MM.1S (cell line): ENCODE measurements around the gene ARPC1A.

Source experiments
- DNase-seq: peaks from one replicate; pipeline ENCODE4 v3.0.0-alpha.2; 2015
- H2AFZ ChIP-seq: fragments of 300-600 bp; sonication (generic); 2 replicates; pipeline ENCODE4 v1.6.0; 2016; ENCODE audit warnings: antibody characterized with exemption, low read length
- H3F3A ChIP-seq: fragments of 300-600 bp; sonication (generic); 2 replicates; pipeline ENCODE4 v1.6.1; 2016; ENCODE audit warnings: mild to moderate bottlenecking, antibody characterized with exemption, low read length, moderate library complexity, mixed read lengths; ENCODE audit not compliant: insufficient read depth
- H3K27ac ChIP-seq: fragments of 300-600 bp; sonication (generic); 2 replicates; pipeline ENCODE4 v1.5.1; 2016; ENCODE audit warnings: mild to moderate bottlenecking, low read length
- H3K27me3 ChIP-seq: fragments of 300-600 bp; sonication (generic); replicated peaks from 2 replicates; pipeline ENCODE4 v1.6.0; 2016; ENCODE audit warnings: low read length; ENCODE audit not compliant: insufficient read depth
- H3K36me3 ChIP-seq: fragments of 300-600 bp; sonication (generic); replicated peaks from 2 replicates; pipeline ENCODE4 v1.6.1; 2016; ENCODE audit warnings: mild to moderate bottlenecking, low read length, mixed read lengths; ENCODE audit not compliant: insufficient read depth
- H3K4me1 ChIP-seq: fragments of 300-600 bp; sonication (generic); 2 replicates; pipeline ENCODE4 v1.6.1; 2016; ENCODE audit warnings: low read length, mixed read lengths
- H3K4me2 ChIP-seq: fragments of 300-600 bp; sonication (generic); 2 replicates; pipeline ENCODE4 v1.6.0; 2016; ENCODE audit warnings: low read depth, low read length
- H3K4me3 ChIP-seq: fragments of 300-600 bp; sonication (generic); 2 replicates; pipeline ENCODE4 v1.5.1; 2016; ENCODE audit warnings: low read length, mixed read lengths
- H3K79me2 ChIP-seq: fragments of 300-600 bp; sonication (generic); 2 replicates; pipeline ENCODE4 v1.6.1; 2016; ENCODE audit warnings: mixed run types, low read length, mixed read lengths
- H3K9ac ChIP-seq: fragments of 300-600 bp; sonication (generic); 2 replicates; pipeline ENCODE4 v1.6.1; 2016; ENCODE audit warnings: low read length, mixed read lengths
- H3K9me2 ChIP-seq: fragments of 300-600 bp; sonication (generic); replicated peaks from 2 replicates; pipeline ENCODE4 v1.6.1; 2016; ENCODE audit warnings: mild to moderate bottlenecking, low read length, mixed read lengths; ENCODE audit not compliant: insufficient read depth
- H3K9me3 ChIP-seq: fragments of 300-600 bp; sonication (generic); replicated peaks from 2 replicates; pipeline ENCODE4 v1.6.1; 2016; ENCODE audit warnings: mild to moderate bottlenecking, low read length, mixed read lengths; ENCODE audit not compliant: insufficient read depth
- H4K20me1 ChIP-seq: fragments of 300-600 bp; sonication (generic); 2 replicates; pipeline ENCODE4 v1.6.1; 2016; ENCODE audit warnings: mild to moderate bottlenecking, low read length, moderate library complexity, mixed read lengths; ENCODE audit not compliant: insufficient read depth
- EZH2 ChIP-seq: fragments of 300-600 bp; sonication (generic); optimal IDR thresholded peaks from 2 replicates; pipeline ENCODE3; 2017; ENCODE audit warnings: low read depth, mild to moderate bottlenecking, antibody characterized with exemption, low read length, mixed read lengths
- EZH2phosphoT487 ChIP-seq: fragments of 300-600 bp; sonication (generic); IDR thresholded peaks from 2 replicates; pipeline ENCODE4 v1.6.1; 2018; ENCODE audit warnings: antibody characterized with exemption, low read length
- TF ChIP-seq, protein P1 (sequence below): fragments of 300-600 bp; sonication (generic); IDR thresholded peaks from 2 replicates; pipeline ENCODE4 v1.5.1; 2016; ENCODE audit warnings: antibody characterized with exemption, low read length, mixed read lengths

Gene ARPC1A

DNA sequence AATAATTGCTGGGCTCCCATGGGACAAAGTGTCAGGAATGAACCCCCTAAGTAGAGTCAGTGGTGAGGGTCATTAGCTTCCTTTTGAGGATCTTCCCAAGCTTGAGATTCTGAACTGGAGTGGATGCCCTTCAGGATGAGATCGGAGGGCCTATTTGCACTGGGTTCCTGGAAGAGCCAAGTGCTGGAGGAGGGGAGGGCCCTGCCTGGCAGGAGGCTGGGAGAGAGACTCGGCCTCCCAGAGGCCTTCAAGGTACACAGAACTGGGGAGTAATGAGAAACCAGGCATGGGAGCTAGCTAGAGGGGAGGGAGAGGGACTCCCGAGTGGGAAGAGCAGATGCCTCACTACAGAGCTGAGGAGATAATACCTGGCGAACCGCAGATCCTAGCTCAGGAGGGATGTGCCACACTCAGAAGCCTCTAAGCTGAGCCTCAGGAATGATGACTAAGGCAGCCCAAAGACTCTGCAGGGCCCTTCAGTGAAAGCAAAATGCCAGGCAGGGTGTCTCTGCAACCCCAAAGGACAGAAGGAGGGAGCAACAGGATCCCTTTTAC lies 73.3 kb downstream of the ARPC1A start:
- Histone ChIP-seq H3K27ac (no peak overlapping the region), H3K9me3 (no peaks in the 10 kb centered on the region), H3K4me2 (no peak overlapping the region), H3K9me2 (no peaks in the 10 kb centered on the region), H4K20me1 (no peaks in the 10 kb centered on the region), H3K4me3 (no peak overlapping the region), H3K79me2 (peaks cover 17% of the 10 kb centered on the region), H3K9ac (no peak overlapping the region), H3F3A (no peaks in the 10 kb centered on the region; the same call in 1 of the 2 replicates), H3K36me3 (no peaks in the 10 kb centered on the region), H3K4me1 (no peaks in the 10 kb centered on the region), H2AFZ (no peak overlapping the region), H3K27me3 (no peaks in the 10 kb centered on the region)
- TF ChIP-seq EZH2 (no peak), EZH2phosphoT487 (no peak)
- TF ChIP-seq, protein P1, sequence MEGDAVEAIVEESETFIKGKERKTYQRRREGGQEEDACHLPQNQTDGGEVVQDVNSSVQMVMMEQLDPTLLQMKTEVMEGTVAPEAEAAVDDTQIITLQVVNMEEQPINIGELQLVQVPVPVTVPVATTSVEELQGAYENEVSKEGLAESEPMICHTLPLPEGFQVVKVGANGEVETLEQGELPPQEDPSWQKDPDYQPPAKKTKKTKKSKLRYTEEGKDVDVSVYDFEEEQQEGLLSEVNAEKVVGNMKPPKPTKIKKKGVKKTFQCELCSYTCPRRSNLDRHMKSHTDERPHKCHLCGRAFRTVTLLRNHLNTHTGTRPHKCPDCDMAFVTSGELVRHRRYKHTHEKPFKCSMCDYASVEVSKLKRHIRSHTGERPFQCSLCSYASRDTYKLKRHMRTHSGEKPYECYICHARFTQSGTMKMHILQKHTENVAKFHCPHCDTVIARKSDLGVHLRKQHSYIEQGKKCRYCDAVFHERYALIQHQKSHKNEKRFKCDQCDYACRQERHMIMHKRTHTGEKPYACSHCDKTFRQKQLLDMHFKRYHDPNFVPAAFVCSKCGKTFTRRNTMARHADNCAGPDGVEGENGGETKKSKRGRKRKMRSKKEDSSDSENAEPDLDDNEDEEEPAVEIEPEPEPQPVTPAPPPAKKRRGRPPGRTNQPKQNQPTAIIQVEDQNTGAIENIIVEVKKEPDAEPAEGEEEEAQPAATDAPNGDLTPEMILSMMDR: no peak
- DNase-seq: no peak

DNA sequence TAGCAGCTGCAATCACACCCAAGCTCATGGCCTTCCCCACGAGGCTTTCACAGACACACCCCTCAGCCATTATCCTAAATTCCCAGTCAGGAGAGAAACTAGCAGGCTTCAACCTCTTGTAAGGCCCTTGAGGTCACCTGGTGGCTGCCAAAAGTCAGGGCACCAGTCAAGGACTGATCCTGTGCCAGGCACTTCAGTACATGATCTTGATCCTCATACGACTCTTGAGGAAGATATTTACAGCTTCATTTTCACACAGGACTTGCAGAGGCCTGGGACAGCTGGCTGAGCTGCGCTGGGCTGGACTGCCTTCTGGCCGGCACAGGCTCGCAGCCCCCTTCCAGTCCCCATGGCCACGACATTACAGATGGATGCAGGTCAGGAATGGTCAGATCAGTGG lies 73.9 kb downstream of the ARPC1A start:
- Histone ChIP-seq H3K36me3 (no peaks in the 10 kb centered on the region), H3F3A (no peaks in the 10 kb centered on the region; the same call in 1 of the 2 replicates), H4K20me1 (no peaks in the 10 kb centered on the region), H3K4me3 (no peak overlapping the region), H3K9me2 (no peaks in the 10 kb centered on the region), H3K27ac (no peak overlapping the region), H3K9me3 (no peaks in the 10 kb centered on the region), H2AFZ (no peak overlapping the region), H3K9ac (no peak overlapping the region), H3K4me2 (no peak overlapping the region), H3K79me2 (peaks cover 20% of the 10 kb centered on the region), H3K4me1 (no peaks in the 10 kb centered on the region), H3K27me3 (no peaks in the 10 kb centered on the region)
- no peak for DNase-seq
- TF ChIP-seq, protein P1: no peak
- TF ChIP-seq EZH2: no peak

DNA sequence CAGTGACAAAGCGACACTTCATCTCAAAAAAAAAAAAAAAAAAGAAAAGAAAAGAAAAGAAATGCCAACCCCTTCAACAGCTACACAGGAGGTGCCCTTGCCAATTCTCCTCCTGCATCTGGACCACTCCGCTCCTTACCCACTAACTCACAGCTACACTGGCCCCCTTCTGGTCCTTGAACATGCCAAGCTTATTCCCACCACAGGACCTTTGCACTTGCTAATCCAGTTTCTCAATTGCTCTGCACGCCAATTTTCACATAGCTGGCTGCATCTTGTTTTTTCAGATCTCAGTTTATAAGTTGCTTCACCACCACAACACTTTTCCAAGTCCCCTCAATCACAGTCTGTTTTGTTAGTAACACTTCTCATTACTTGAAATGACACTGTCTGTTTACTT lies 77.2 kb downstream of the ARPC1A start:
- Histone ChIP-seq H3K9me2 (no peaks in the 10 kb centered on the region), H3K9ac (no peak overlapping the region), H2AFZ (no peak overlapping the region), H3K9me3 (no peaks in the 10 kb centered on the region), H3K4me3 (no peak overlapping the region), H3K36me3 (no peaks in the 10 kb centered on the region), H3K27ac (no peak overlapping the region), H3K4me2 (no peak overlapping the region), H3K79me2 (peaks cover 49% of the 10 kb centered on the region), H4K20me1 (no peaks in the 10 kb centered on the region; the same call in 1 of the 2 replicates), H3F3A (no peaks in the 10 kb centered on the region), H3K27me3 (no peaks in the 10 kb centered on the region), H3K4me1 (peaks cover 11% of the 10 kb centered on the region)
- TF ChIP-seq EZH2phosphoT487 (no peak), EZH2 (no peak)
- TF ChIP-seq, protein P1: no peak
- no peak for DNase-seq
